Measurements from ENCODE around the gene HSPG2.
"Not testable (repeated sequence)": the region's sequence is repeated elsewhere in the genome, so short reads cannot be mapped to it uniquely, and the experiment has no call there.

The HSPG2 gene

DNA sequence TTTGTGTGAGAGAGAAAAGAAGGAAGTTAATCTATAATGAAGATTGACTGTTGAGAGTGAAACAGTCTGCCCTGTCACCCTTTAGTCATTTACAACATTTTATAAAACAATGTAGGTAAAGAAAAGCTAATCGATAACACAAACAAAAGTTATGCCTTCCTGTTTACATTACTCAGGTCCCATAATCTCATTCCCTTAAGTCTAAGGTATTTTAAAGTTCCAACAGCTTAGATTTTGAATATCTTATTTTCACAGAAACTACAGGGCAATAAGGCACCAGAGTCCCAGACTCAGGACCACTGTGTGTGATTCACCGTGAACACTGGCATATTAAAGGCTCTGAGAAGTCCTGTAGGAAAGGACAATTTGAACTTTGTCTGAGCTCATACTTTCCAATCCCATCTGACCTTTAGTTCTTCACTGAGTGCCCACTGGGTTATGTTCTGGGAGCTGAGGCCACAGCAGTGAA is 35.9 kb upstream of the HSPG2 start:
- not testable (repeated sequence) for H3K27me3 ChIP-seq (ENCODE audit: insufficient read depth, poor library complexity, severe bottlenecking); H3K27ac ChIP-seq (replicated peaks); DNase-seq (ENCODE audit: low read depth in 1 of 2, low spot score in 1 of 2); H3K4me3 ChIP-seq (replicated peaks; ENCODE audit: insufficient read depth, low read length)

- H3K27ac ChIP-seq (replicated peaks); H3K27me3 ChIP-seq (ENCODE audit: insufficient read depth, poor library complexity, severe bottlenecking); H3K4me3 ChIP-seq (replicated peaks; ENCODE audit: insufficient read depth, low read length); DNase-seq (ENCODE audit: low read depth in 1 of 2, low spot score in 1 of 2): not testable (repeated sequence)
Measured at GRCh38 chr1:21970523-21970922, 33.4 kb upstream of the HSPG2 start.

DNA sequence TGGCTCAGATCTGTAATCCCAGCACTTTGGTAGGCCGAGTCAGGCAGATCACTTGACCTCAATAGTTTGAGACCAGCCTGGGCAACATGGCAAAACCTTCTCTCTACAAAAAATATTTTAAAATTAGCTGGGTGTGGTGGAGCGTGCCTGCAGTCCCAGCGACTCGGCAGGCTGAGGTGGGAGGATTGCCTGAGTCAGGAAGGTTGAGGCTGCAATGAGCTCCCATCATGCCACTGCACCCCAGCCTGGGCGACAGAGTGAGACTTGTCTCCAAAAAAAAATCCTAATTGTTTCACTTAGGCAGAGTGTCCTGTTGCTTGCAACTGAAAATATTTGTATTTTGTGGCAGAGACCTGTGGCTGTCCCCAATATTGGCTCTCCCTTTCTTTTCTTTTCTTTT is 32.0 kb upstream of the HSPG2 start:
- DNase-seq (ENCODE audit: low read depth in 1 of 2, low spot score in 1 of 2); H3K27me3 ChIP-seq (ENCODE audit: insufficient read depth, poor library complexity, severe bottlenecking); H3K4me3 ChIP-seq (replicated peaks; ENCODE audit: insufficient read depth, low read length); H3K27ac ChIP-seq (replicated peaks): not testable (repeated sequence)

DNA sequence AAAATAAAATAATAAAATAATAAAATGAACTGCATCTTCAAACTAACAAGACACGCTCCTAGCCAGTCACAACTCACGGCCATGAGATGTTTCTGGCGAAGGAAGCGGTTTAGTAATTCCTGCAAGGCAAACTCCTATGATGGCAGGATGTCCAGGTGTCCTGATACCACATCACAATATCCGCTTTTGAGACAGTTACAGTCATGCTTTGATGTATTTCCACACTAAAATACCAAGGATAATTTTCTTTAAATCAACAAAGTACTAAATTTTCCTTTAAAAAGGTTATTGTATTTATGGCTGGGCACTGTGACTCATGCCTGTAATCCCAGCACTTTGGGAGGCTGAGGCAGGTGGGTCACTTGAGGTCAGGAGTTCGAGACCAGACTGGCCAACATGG is 30.1 kb upstream of the HSPG2 start:
- not testable (repeated sequence) for H3K27me3 ChIP-seq (ENCODE audit: insufficient read depth, poor library complexity, severe bottlenecking); H3K4me3 ChIP-seq (replicated peaks; ENCODE audit: insufficient read depth, low read length); H3K27ac ChIP-seq (replicated peaks); DNase-seq (ENCODE audit: low read depth in 1 of 2, low spot score in 1 of 2)

DNA sequence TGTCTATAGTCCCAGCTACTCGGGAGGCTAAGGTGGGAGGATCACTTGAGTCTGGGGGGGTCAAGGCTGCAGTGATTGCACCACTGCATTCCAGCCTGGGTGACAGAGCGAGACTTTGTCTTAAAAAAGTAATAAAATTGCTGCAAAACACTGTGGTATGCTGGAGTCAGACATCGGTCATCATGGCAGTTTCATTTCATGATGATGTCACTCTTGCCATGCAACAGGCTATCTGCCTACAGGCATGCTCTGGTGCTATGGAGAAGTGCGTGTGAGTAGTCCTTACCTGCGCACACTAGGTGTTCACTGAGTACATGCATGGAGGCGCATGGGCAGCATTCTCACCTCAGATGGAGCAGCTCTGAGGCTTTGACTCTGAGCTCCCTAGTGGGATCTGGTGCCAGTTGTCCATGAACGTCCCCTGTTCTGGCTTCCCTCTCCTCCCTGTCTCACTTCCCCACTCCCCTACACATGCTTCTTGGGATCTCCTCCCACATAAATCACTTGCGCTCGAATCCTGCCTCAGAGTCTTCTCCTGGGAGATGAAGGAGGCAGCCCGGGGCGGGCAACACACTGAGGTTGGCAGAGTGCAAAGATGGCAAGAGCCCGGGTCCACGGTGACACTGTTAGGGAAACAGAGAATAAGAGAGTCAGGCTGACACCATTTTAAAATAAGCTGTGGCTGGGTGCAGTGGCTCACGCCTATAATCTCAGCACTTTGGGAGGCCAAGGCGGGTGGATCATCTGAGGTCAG is 29.3 kb upstream of the HSPG2 start:
- Histone ChIP-seq H3K27ac (replicated peaks) (no peak overlapping the region), H3K27me3 (ENCODE audit: insufficient read depth, poor library complexity, severe bottlenecking) (no peaks in the 10 kb centered on the region), H3K4me3 (replicated peaks; ENCODE audit: insufficient read depth, low read length) (no peak overlapping the region)
- TF ChIP-seq, protein P1, sequence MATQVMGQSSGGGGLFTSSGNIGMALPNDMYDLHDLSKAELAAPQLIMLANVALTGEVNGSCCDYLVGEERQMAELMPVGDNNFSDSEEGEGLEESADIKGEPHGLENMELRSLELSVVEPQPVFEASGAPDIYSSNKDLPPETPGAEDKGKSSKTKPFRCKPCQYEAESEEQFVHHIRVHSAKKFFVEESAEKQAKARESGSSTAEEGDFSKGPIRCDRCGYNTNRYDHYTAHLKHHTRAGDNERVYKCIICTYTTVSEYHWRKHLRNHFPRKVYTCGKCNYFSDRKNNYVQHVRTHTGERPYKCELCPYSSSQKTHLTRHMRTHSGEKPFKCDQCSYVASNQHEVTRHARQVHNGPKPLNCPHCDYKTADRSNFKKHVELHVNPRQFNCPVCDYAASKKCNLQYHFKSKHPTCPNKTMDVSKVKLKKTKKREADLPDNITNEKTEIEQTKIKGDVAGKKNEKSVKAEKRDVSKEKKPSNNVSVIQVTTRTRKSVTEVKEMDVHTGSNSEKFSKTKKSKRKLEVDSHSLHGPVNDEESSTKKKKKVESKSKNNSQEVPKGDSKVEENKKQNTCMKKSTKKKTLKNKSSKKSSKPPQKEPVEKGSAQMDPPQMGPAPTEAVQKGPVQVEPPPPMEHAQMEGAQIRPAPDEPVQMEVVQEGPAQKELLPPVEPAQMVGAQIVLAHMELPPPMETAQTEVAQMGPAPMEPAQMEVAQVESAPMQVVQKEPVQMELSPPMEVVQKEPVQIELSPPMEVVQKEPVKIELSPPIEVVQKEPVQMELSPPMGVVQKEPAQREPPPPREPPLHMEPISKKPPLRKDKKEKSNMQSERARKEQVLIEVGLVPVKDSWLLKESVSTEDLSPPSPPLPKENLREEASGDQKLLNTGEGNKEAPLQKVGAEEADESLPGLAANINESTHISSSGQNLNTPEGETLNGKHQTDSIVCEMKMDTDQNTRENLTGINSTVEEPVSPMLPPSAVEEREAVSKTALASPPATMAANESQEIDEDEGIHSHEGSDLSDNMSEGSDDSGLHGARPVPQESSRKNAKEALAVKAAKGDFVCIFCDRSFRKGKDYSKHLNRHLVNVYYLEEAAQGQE (IDR thresholded peaks at IDR 0.05; ENCODE audit: insufficient replicate concordance, low read depth): no peak
- TF ChIP-seq, protein P2, sequence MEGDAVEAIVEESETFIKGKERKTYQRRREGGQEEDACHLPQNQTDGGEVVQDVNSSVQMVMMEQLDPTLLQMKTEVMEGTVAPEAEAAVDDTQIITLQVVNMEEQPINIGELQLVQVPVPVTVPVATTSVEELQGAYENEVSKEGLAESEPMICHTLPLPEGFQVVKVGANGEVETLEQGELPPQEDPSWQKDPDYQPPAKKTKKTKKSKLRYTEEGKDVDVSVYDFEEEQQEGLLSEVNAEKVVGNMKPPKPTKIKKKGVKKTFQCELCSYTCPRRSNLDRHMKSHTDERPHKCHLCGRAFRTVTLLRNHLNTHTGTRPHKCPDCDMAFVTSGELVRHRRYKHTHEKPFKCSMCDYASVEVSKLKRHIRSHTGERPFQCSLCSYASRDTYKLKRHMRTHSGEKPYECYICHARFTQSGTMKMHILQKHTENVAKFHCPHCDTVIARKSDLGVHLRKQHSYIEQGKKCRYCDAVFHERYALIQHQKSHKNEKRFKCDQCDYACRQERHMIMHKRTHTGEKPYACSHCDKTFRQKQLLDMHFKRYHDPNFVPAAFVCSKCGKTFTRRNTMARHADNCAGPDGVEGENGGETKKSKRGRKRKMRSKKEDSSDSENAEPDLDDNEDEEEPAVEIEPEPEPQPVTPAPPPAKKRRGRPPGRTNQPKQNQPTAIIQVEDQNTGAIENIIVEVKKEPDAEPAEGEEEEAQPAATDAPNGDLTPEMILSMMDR (IDR thresholded peaks at IDR 0.05; ENCODE audit: insufficient read depth, low read length): no peak
- TF ChIP-seq GABPA (IDR thresholded peaks at IDR 0.05; ENCODE audit: low read depth): no peak
- TF ChIP-seq SPI1 (IDR thresholded peaks at IDR 0.05; ENCODE audit: borderline replicate concordance, low read depth): no peak
- no peak for TF ChIP-seq POLR2AphosphoS5 (IDR thresholded peaks at IDR 0.05; ENCODE audit: low read depth)
- no peak for DNase-seq (ENCODE audit: low read depth in 1 of 2, low spot score in 1 of 2)

DNA sequence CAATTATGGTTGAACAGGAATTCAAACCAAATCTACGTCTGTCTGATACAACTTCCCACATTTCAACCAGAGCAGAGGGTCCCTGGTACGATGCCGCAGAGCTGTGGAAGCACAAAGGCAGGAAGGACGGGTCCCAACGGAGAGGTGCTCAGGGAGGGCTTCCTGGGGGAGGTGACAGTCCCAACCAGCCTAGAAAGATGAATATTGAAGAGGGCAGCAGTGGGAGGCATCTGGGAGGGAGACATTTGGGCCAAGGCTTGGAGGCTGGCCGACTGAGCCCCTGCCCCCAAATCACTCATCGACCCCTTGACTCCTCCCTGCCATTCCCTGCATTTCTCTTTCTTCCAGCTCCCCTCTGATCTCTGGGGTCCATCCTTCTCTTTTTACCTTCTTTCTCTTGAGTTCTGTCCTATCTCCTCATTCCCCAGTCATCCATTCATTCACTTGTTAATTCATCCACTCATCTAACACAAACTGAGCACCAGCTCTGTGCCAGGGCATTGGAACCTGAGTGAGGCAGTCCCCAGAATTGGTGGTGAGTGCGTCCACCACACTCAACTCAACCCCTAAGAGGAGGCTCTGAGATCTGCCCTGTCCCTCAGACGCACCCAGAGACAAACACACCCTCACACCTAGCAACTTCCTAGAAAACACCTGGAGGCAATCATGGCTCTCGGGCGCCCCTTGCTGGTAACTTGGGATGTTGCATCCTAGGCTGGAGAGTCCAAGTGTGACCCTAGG is 26.5 kb upstream of the HSPG2 start:
- no peak overlapping the region for H3K27ac ChIP-seq (replicated peaks)

More for the DNA sequence above, 26.5 kb upstream of the HSPG2 start:
- no peak for TF ChIP-seq SPI1 (IDR thresholded peaks at IDR 0.05; ENCODE audit: borderline replicate concordance, low read depth)
- TF ChIP-seq, protein P2 (IDR thresholded peaks at IDR 0.05; ENCODE audit: insufficient read depth, low read length): peak; percentile 91
- no peak for TF ChIP-seq GABPA (IDR thresholded peaks at IDR 0.05; ENCODE audit: low read depth)
- peak; percentile 38 to 79 for DNase-seq (ENCODE audit: low read depth in 1 of 2, low spot score in 1 of 2)
- Histone ChIP-seq H3K27me3 (ENCODE audit: insufficient read depth, poor library complexity, severe bottlenecking) (no peaks in the 10 kb centered on the region), H3K4me3 (replicated peaks; ENCODE audit: insufficient read depth, low read length) (no peak overlapping the region)
